GM11168 (cell line): ENCODE measurements around the gene GPD1L.

ENCODE experiments used
- in situ Hi-C: fragments of 300-500 bp; cut with MboI; formaldehyde crosslinking; loops from one replicate; pipeline ENCODE4 v1.12.0; 2022; ENCODE audit warnings: low sequenced_read_pairs; ENCODE audit not compliant: unreplicated experiment

Gene GPD1L

GRCh38 chr3:32132121-32132520 lies 25.7 kb downstream of the GPD1L start:
- in situ Hi-C loops, result no loop called here

GRCh38 chr3:32132706-32133105 lies 26.3 kb downstream of the GPD1L start:
- in situ Hi-C loops, result no loop called here

GRCh38 chr3:32136703-32137102 lies 30.3 kb downstream of the GPD1L start:
- in situ Hi-C loops, result no loop called here

GRCh38 chr3:32137870-32138269 lies 31.4 kb downstream of the GPD1L start:
- in situ Hi-C loops, result no loop called here

GRCh38 chr3:32138545-32139104 lies 32.2 kb downstream of the GPD1L start:
- in situ Hi-C loops, result no loop called here

GRCh38 chr3:32140943-32141342 lies 34.5 kb downstream of the GPD1L start:
- in situ Hi-C loops, result loop anchor here (5.0 kb wide), 1 partner anchor 119 kb away; no protein-coding TSS in a partner anchor

GRCh38 chr3:32143849-32144757 lies 37.7 kb downstream of the GPD1L start:
- in situ Hi-C loops, result loop anchor here (5.0 kb wide), 1 partner anchor 122 kb away; no protein-coding TSS in a partner anchor

- in situ Hi-C loops, result no loop called here
Measured at GRCh38 chr3:32146746-32147211, 40.4 kb downstream of the GPD1L start.

- in situ Hi-C loops, result no loop called here
Measured at GRCh38 chr3:32147509-32147908, 41.1 kb downstream of the GPD1L start.

GRCh38 chr3:32147933-32148332 lies 41.5 kb downstream of the GPD1L start:
- in situ Hi-C loops, result no loop called here

GRCh38 chr3:32148351-32148750 lies 41.9 kb downstream of the GPD1L start:
- in situ Hi-C loops, result no loop called here

GRCh38 chr3:32153414-32154204 lies 47.2 kb downstream of the GPD1L start:
- in situ Hi-C loops, result no loop called here

- in situ Hi-C loops, result no loop called here
Measured at GRCh38 chr3:32154205-32154579, 47.8 kb downstream of the GPD1L start.

GRCh38 chr3:32155117-32155516 lies 48.7 kb downstream of the GPD1L start:
- in situ Hi-C loops, result no loop called here

GRCh38 chr3:32157600-32158264 lies 51.3 kb downstream of the GPD1L start:
- in situ Hi-C loops, result no loop called here

- in situ Hi-C loops, result no loop called here
Measured at GRCh38 chr3:32160706-32161214, 54.3 kb downstream of the GPD1L start.

- in situ Hi-C loops, result no loop called here
Measured at GRCh38 chr3:32165442-32165841, 59.0 kb downstream of the GPD1L start.

GRCh38 chr3:32166654-32167053 lies 60.2 kb downstream of the GPD1L start:
- in situ Hi-C loops, result no loop called here

GRCh38 chr3:32172420-32172819 lies 66.0 kb downstream of the GPD1L start:
- in situ Hi-C loops, result no loop called here

GRCh38 chr3:32175607-32176197 lies 69.3 kb downstream of the GPD1L start:
- in situ Hi-C loops, result no loop called here
